Measurements from ENCODE around the gene KDM4C.

GRCh38 chr9:6785682-6786081 lies 27.9 kb downstream of the KDM4C start:
- TF ChIP-seq CTCF (IDR thresholded peaks at IDR 0.05) = no peak
- TF ChIP-seq TCF7L2 (IDR thresholded peaks at IDR 0.05; ENCODE audit: low read depth, low read length) = no peak
- no peak for TF ChIP-seq POLR2AphosphoS5 (IDR thresholded peaks at IDR 0.05; ENCODE audit: low read depth, low read length)
